OCI-LY7 (cell line): ENCODE data around the gene DBR1.

Experiments used
- EZH2phosphoT487 ChIP-seq: fragments of 200-600 bp; sonication (generic); IDR thresholded peaks from 2 replicates; pipeline ENCODE4 v1.6.1; 2018; ENCODE audit warnings: low read depth, borderline replicate concordance, mild to moderate bottlenecking, mixed run types, antibody characterized with exemption, low read length, moderate library complexity, mixed read lengths
- TF ChIP-seq, protein P1 (sequence below): fragments of 200-600 bp; sonication (generic); conservative IDR thresholded peaks from 2 replicates; pipeline ENCODE4 v1.5.1; 2014; ENCODE audit warnings: mild to moderate bottlenecking, antibody characterized with exemption, low read length, moderate library complexity, mixed read lengths

DNA sequence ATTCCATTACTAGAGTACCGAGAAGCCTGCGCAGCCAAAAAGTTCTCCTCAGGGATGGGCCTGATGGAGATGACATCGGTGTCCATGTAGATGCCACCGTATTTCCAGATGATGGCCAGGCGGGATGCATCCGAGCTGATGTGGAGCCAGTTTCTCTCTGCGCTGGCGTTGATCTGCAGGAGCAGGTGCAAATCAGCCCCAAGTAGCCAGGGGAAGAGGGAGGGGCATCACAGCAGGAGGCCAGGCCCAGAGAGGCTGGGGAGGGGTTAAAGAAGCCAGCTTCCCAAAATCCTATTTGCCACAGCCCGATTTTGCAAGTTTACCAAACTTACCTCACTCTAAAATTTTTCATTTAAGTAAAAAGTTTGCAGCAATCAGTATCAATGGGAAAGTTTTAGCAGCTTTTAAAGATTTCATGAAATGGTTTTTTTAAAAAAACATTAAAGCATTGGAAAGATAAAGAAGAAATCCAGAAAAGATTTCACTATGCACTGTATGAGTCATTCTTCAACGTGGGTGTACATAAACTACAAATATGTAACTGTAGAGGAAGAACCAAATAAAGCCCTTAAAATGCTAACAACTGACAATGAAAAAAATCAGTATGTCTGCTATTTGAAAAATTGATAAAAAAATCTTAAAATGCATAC, 49.9 kb downstream of the DBR1 start:
- TF ChIP-seq, protein P1, sequence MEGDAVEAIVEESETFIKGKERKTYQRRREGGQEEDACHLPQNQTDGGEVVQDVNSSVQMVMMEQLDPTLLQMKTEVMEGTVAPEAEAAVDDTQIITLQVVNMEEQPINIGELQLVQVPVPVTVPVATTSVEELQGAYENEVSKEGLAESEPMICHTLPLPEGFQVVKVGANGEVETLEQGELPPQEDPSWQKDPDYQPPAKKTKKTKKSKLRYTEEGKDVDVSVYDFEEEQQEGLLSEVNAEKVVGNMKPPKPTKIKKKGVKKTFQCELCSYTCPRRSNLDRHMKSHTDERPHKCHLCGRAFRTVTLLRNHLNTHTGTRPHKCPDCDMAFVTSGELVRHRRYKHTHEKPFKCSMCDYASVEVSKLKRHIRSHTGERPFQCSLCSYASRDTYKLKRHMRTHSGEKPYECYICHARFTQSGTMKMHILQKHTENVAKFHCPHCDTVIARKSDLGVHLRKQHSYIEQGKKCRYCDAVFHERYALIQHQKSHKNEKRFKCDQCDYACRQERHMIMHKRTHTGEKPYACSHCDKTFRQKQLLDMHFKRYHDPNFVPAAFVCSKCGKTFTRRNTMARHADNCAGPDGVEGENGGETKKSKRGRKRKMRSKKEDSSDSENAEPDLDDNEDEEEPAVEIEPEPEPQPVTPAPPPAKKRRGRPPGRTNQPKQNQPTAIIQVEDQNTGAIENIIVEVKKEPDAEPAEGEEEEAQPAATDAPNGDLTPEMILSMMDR: no peak
- TF ChIP-seq EZH2phosphoT487: no peak
